GM18508 (cell line): ENCODE data around the gene IGF2.
"Not testable (repeated sequence)": the region's sequence is repeated elsewhere in the genome, so short reads cannot be mapped to it uniquely, and the experiment has no call there.

Experiments used
- ATAC-seq: cut with Tn5 transposase; IDR thresholded peaks from one replicate; pipeline ENCODE4 v1.9.1; 2021; ENCODE audit warnings: moderate number of reproducible peaks; ENCODE audit not compliant: insufficient read depth, unreplicated experiment

IGF2 gene

GRCh38 chr11:2139123-2139521 is at the start of gene IGF2:
TSS of gene IGF2 (minus strand) at chr11:2139389. CDS start at chr11:2135523, 3,866 bp downstream.
- ATAC-seq, result no peak

GRCh38 chr11:2188745-2189144 is 49.6 kb upstream of the IGF2 start:
- no peak for ATAC-seq

- no peak for ATAC-seq
These were observed 48.1 kb upstream of the IGF2 start for GRCh38 chr11:2187280-2187707.

- no peak for ATAC-seq
These were observed 47.6 kb upstream of the IGF2 start for GRCh38 chr11:2186669-2187279.

- ATAC-seq, result no peak
These were observed 46.3 kb upstream of the IGF2 start for GRCh38 chr11:2185324-2186085.

GRCh38 chr11:2182692-2183474 is 43.7 kb upstream of the IGF2 start:
- no peak for ATAC-seq

GRCh38 chr11:2182075-2182474 is 42.9 kb upstream of the IGF2 start:
- no peak for ATAC-seq

- no peak for ATAC-seq
These were observed 41.7 kb upstream of the IGF2 start for GRCh38 chr11:2180789-2181370.

GRCh38 chr11:2180347-2180746 is 41.2 kb upstream of the IGF2 start:
- no peak for ATAC-seq

GRCh38 chr11:2179516-2179915 is 40.3 kb upstream of the IGF2 start:
- ATAC-seq, result no peak

GRCh38 chr11:2178906-2179494 is 39.8 kb upstream of the IGF2 start:
- no peak for ATAC-seq

GRCh38 chr11:2178055-2178773 is 39.0 kb upstream of the IGF2 start:
- not testable (repeated sequence) for ATAC-seq

- ATAC-seq, result no peak
These were observed 37.9 kb upstream of the IGF2 start for GRCh38 chr11:2177076-2177475.

GRCh38 chr11:2176389-2176900 is 37.3 kb upstream of the IGF2 start:
- no peak for ATAC-seq

GRCh38 chr11:2175659-2176058 is 36.5 kb upstream of the IGF2 start:
- no peak for ATAC-seq

GRCh38 chr11:2174361-2174760 is 35.2 kb upstream of the IGF2 start:
- no peak for ATAC-seq

- no peak for ATAC-seq
These were observed 34.6 kb upstream of the IGF2 start for GRCh38 chr11:2173761-2174160.

GRCh38 chr11:2173150-2173693 is 34.0 kb upstream of the IGF2 start:
- ATAC-seq, result no peak

GRCh38 chr11:2172676-2173075 is 33.5 kb upstream of the IGF2 start:
- no peak for ATAC-seq
